ENCODE measurements around the gene POLR2M.

Gene POLR2M

DNA sequence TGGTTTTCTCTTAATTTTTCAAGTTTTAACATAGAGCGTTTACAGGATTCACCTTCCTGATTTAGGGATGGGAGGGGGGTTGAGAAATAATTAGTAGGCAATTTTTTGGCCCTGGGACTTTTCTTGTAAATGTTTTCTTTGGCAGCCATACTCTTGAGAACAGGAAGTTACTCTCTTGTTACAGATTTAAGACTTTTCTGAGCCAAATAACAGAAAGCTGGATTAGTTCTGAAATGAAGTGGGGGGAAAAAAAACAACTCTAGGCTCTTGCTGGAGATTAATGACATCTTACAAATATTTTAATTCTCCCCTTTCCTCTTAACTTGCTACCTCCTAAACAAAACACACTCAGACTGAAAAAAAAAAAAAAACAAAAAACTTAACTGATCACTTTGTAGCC, 13.8 kb upstream of the POLR2M start:
- no peak for DNase-seq

DNA sequence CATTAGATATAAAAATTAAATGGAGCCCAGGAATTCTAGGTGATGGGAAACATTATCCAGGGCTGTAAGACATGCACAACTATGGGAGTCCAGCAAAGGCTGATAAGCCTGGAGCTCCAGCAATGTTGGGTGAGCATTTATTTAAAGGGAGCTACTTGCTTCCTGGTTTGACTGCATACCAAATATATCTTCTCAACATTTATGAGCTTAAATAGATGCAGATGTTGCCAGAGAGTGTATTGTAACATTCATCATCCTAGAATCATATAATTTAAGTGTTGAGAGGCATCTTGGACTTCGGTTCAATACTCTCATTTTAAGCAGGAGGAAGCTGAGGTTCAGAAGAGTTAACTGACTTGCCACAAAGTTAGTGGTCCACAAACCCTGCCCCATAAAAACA, 12.2 kb upstream of the POLR2M start:
- DNase-seq: no peak

DNA sequence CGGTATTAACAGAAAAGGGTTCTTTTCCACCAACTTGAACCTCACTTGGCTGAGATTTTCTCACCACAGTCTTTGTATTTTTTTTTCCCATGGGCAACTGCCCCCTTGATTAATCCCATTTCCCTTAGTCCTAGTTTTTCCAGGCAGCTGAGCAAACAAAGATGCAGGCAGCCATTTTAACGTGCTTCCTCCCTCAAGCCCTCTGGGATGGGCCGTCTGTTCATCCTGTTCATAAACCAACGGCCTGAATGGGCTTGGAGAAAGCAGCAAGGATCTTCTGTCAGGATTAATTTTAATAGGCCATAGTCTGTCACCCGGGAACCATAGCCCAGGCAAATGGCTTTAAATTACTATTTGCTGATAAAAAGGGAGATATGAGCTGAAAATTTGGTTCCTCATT, 10.4 kb upstream of the POLR2M start:
- no peak for DNase-seq

DNA sequence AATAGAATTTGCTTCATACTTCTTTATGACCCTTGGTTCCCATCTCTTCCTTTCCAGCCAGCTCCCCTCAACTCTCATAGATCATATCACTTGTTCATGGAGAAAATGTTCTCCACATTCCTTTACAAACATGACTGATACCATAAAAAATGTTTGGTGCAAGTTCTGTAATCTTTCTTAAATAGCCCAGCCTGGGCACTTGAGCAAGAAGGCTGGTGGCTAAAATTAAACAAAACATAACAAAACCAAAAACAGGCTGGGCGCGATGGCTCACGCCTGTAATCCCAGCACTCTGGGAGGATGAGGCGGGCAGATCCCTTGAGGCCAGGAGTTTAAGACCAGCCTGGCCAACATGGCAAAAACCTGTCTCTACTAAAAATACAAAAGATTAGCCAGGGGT, 8.9 kb upstream of the POLR2M start:
- DNase-seq: no peak

DNA sequence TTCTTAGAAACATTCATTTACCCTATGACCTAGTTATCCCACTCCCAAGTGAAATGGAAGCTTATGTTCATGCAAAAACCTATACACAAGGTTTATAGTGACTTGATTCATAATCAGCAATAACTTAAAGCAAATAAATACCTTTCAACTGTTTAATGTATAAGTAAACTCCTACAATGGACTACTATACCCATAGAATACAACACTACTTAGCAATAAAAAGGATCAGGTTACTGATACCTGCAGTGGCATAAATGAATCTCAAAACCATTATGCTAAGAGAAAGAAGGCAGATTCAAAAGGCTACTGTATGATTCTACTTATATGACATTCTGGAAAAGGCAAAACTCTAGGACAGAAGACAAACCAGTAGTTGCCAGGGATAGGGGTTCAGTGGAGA, 8.3 kb upstream of the POLR2M start:
- DNase-seq: no peak

DNA sequence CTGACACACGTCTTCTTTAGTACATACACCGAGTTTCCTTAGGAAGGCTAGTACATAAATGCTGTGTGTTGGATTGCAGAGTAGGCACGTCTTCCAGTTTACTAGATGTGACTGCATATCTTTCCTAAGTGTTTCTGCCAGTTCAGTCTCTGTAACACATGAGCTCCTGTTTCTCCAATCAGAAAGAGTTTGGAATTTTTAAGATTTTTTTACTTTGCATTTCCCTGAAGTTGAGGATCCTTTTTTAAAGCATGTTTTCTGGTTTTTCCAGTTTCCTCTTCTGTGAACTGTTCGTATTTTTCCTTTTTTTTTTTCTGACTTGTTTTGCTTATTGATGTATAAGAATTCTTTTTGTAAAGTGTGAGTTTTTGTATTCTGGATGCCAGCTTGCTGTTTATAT, 7.5 kb upstream of the POLR2M start:
- DNase-seq: no peak

DNA sequence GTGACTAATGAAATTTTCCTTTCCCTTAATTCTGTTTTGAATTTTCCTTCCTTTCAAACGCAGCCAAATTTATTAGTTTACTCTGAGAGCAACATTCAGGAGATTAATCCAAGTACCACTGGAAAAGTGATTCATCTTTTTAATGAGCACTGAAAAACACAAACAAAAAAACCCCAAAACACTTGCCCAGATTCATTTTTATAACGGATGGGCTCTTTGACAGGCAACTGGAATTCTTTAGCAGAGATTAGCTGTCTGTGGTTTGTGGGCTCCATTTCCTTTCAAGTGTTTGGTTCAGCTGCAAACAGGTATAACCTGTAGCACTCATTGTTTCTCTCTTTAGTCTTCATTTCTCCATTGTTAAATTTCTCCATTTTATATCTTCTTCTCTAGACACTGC, 3.1 kb upstream of the POLR2M start:
- DNase-seq: no peak

DNA sequence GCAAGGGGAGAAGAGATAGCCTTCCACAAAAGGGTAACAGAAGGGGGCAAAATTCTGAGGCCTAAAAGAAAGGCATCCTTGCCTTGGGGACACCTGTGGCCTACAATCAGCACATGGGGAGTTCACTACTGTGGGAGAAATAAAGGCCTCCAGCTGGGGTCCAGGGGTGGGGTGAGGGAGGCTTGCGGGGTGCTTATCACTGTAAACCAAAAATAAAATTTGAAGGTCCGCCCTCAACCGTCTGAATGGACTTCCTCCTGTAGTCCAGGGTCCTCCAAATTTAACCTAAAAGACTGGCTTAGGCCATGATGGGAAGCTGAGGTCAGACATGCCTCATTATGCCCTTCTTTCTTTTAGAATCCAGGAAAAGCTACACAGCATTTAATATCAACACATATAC, 2.1 kb upstream of the POLR2M start:
- no peak for DNase-seq

DNA sequence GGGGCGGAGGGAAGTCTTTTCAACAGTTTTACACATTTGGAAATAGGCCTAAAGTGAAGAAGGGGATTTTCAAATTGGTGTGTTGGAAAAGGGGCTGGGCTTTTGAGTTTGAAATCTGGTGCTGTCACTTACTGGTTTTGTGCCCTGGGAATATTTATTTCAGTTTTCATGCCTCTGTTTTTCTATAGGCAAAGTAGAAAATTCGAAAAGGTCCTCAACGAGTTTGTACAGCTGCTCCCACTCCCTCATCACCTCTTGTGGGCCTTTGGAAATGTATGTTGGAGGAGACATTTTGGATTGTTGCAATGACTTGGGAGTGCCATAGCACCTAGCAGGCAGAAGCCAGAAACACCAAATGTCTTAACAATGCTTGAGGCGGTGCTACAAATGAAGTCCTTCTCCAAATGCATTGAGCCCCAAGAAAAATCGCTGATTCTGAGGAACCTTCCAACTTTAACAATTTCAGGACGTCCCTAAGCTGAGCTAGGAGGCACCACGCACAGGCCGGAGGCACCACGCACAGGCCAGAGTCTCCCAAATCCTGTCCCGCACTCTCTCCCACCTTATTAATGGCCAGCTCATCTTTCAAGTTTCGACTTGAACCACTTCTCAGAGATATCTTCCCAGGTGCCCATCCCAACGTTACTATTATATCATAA, 639 bp upstream of the POLR2M start:
- no peak for DNase-seq

DNA sequence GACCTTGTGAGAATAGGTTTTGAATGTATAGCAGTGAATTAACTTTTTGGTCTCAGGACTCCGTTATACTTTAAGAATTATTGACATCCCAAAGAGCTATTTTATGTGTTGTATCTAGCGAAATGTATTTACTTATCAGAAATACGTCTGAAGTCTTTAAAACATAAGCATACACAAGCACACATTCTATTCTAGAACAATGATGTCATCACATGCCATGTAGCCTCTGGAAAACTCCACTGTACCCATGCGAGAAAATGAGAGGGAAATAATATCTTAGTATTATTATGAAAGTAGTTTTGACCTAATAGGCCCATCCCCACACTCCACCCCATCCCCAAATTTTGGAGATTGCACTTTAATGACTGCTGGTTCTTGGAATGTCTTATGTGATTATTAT, 1.5 kb downstream of the POLR2M start:
- no peak for DNase-seq

DNA sequence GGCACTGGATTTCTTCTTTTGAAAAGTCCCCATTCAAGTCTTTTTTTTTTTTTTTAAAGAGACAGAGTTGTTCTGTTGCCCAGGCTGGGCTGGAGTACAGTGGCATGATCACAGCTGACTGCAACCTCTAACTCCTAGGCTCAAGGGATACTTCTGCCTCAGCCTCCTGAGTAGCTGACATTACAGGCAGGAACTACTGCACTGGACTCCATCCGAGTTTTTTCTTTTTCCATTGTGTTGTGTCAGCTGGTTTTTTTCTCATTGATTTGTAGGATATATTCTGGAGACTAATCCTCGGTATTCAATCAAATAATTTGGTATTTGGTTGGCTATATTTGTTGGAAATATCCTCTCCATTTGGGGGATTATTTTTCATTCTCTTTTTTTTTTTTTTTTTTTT, 11.8 kb downstream of the POLR2M start:
- no peak for DNase-seq

DNA sequence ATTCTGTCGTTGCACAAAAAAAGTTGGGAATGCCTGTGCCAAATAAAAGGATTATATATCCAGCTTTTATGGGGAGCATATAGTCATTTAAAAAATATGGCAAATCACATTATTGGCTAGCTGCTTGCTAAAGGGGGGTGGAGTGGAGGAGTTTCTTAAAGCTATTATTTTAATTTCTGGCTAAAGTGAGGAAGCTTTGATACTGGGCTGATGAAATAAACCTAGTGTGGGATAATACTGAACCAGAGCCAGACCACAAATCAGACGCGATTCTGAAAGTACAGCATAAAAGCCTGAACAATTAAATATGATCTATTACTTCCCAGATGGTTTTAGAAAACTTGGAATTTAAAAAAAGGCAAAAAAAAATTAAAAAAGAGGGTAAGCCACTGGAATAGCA, 14.4 kb downstream of the POLR2M start:
- DNase-seq: no peak

DNA sequence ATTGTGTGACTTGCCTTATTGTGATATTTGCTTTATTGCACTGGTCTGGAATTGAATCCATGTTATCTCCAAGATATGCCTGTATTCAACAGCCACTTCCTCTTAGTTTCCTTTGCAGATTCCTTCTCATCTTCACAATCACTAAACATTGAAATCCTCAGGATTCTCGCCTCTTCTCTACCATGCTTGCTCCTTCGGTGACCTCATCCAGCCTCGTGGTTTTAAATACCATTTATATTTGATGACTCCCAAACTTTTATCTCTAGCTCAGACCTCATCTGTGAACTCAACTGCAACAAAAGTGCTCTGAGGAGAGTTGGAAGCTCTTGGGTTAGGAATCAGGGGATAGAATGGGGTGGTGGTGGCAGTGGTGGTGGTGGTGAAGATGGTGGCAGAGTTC, 19.9 kb downstream of the POLR2M start:
- no peak for DNase-seq

DNA sequence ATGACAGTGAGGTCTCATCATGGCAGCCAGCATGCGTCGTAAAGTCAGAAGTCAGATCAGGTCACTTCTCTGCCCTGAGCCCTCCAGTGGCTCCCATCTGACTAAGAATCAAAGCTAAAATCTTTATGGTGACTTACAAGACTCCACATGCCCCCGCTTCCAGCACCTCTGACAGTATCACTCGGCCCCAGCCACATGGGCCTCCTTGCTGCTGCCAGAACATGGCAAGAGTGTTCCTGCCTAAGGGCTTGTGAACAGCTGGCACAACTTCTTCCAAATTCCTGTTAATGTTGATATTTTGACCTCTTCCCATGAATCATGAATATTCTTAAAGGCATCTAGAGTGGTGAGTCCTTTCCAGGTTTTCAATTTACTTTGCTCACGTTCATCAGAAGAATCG, 20.5 kb downstream of the POLR2M start:
- no peak for DNase-seq

DNA sequence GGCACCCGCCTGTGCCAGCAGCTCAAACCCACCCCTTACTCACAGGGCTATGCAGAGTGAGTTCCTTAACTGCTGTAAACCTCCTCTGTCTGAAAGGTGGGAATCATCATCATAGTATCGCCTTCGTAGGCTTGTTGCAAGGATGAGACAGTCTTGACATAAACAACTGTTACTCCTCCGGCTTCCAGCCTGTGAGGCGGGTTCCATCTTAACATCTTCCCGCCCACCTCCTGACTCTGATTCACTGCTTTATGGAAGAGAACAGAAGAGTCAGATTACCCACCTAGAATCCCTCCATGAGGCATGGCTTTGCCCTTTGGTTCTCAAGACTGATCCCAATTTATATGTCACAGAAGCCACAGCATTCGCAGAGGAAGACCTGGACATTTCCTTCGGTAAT, 21.9 kb downstream of the POLR2M start:
- DNase-seq: no peak

DNA sequence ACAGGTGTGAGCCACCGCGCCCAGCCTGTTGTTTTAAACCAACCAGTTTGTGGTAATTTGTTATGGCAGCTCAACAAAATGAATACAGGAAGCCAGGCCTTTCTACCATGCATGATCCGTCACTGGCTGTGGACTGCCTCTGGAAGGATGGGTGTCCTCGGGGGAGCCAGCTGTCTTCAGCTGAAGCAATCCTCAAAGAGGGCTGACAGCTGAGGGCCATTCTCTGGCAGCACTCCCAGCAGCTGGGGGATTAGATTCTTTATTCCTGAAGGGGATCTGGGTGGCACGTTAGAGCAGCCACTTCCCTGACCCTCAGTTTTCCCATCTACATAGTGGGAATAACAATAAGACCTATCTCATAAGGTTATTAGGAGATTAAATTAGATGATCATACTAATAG, 24.4 kb downstream of the POLR2M start:
- DNase-seq: no peak

DNA sequence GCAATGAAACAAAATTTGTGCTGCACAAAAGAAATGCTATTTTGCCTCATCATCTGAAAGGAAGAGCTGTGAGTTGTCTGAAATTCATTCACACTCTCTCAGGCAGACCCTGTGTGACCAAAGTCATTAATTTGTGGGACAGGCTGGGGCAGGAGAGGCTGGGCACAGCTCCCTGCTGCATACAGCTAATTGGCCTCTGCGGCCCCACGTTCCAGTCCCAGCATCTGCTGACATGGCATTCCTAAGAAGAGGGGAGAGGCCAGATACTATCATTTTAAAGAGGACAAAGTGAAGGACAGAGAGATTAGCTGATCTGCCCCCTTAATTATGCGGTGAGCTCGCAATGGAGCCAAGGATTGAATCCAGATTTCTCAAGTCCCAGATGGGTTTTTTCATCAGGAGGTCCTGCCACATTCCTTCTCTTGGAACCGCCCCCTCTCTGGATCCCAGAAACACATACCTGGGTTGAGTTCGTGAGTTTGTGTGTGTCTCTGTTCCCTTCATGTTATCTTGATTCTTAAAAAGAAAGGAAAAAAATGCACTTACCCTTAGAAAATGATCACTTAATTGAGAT, 25.1 kb downstream of the POLR2M start:
- DNase-seq: no peak

DNA sequence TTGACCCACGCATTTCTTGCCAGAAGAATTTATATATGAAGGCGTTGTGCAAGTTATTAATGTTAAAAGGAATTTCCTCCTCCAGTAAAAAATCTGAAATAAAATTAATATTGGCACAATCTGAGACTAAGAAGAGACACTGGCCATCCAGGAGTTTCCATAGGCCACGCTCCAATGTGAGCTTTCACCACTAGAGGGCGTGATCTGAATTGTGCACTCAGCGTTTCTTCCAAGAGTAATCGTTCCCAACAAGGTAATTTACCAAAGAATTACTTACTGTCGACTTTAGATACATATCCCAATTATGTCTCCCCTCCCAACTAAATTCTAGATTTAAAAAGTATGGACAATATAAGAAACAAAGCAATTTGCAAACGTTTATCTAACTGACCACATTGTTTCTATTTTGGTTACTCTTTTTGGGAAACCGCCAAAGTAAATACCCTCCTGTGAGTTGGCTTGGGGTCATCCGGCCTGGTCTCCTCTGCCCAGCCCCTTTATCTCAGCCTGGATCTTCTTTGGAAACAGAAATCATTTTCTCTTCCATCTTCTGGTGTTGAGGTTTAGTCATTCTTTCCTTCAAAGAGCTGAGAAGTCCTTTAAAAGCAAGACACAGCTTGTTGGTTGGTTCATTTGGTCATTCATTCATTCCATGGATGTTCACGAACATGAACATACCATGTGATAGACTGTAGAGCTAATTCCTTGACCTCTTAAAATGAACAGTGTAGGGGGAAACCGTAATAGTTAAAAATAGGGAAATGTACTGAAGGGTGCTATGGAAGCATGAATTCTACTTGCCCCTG, 26.2 kb downstream of the POLR2M start:
- peak; percentile 6 for DNase-seq

DNA sequence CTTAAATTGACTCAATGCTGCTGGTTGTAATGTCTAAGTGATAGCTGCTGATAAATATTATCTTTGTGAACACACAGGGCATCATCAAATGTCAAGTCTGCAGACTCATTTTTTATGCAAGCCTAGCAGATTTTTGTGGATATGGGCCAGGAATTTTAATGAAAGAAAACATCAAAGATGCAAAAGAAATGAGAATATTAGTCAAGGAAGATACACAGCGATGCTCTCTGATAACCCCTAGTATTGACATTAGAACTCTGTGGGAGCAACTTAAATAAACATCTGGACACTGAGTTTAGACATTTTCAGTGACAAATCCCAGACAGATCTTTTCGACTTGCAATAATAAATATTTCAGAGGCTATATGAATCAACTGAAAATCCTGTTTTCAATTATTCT, 28.3 kb downstream of the POLR2M start:
- no peak for DNase-seq

DNA sequence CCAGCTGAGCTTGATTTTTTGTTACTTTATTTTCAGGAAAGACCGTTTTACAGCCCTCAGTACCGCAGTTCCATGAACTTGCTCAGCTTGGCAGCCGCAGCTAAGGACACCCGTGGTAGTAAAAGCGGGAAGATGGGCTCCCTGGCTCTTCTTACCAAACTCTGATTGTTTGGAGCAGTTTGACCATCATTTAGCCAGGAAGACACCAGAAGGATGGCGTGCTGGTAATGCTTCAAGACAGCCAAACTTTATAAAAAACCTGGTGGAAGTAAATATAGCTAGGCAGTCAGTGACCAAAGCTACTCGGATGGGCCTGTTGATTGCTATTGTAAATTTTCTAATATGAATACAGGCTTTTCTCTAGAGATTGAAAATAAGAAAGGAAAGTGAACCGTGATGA, 28.9 kb downstream of the POLR2M start:
- no peak for DNase-seq

DNA sequence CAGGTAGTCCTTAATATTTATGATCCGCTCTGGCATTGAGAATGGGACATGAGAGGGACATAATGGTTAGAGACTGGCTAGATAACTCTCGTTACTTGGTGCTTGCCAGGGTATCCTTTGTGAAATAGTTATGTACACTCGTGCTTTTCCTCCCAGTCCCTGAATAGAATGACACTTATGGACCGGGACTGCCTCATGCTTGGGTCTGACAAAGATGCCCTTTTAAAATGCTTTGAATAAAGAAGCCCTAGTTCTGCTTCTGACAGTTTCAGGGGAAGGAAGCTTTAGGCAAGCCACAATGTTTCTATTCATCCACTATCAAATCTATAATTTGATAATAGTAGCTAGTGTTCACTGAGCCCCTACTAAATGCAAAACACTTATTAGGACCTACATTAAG, 29.4 kb downstream of the POLR2M start:
- no peak for DNase-seq

DNA sequence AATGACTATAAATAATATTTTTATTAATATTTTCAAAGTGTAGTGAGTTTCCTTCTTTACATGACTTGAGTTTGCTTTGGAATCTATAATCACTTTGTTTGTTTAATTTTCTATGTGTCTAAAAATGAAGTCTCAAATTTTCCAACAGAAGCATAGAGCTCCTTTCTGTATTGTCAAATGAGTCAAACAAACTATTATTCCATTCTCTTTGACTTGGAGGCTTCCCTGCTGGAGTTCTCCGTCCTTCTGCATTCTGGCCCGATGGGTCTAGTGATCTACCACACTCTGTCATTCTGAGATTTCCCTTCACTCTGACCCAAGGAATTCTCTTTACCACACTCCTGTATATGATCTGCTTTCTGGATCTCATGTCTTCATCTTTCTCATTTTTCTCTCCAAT, 30.1 kb downstream of the POLR2M start:
- no peak for DNase-seq

DNA sequence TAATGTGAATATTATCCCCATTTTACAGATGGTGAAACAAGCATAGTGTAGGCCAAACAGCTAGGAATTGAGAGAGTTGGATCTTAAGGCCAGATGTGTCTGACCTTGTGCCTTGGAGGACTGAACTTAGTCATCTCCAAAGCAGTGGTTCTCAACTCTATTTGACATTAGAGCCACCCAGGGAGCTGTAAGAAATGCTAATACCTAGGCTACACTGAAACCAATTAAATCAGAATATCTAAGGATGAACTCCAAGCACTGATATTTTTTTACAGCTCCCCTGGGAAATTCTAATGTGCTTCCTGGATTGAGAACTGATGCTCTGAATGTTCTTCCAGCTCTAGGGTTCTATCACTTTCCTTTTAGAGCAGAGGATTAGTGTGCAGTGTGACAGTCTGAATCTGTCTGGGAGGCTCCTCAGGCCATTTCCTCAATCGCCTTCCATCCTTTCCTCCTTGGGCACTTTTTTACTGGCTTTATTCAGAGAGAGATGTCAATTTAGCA, 32.3 kb downstream of the POLR2M start:
- no peak for DNase-seq

DNA sequence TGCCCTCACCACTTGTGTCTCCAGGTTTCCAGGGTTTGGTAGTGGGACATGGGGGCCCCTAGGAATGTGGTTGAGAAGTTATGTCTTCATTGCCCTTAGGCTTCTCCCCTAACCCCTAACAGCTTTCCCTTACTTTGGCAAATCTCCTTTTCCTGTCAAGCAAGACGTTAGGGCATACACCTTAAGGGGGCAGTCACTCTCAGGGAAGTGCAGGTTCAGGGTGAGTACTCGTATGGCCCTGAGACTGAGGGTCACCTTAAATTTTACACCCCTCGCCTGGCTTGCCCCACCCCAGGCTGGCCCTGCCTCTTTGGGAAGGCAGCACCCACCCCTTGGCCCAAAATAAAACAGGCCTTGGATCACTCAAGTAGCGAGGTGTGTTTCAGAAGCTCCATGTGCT, 33.5 kb downstream of the POLR2M start:
- DNase-seq: no peak
